Measurements from ENCODE around the gene GNG3. TPM values are rescaled to one million over a fixed set of nuclear protein-coding genes. Genes with fewer than 3 reads are reported as not detected.

Gene GNG3
- polyA plus RNA-seq, 2 of the 4 experiments (the other 2 are of a cell fraction), result not detected

- DNase-seq (ENCODE audit: low read depth in 1 of 2, low spot score in 1 of 2) (no peak), FAIRE-seq (no peak), ATAC-seq (no peak)
- Histone ChIP-seq H3K4me1 (peaks cover 21% of the 10 kb centered on the region), H3K9me3 (no peaks in the 10 kb centered on the region), H3K27ac (peak overlapping the region; percentile 97), H3K4me3 (peak overlapping the region; percentile 78), H3K4me2 (peak overlapping the region; percentile 92)
- TF ChIP-seq POLR2AphosphoS2 (conservative IDR thresholded peaks at IDR 0.05; ENCODE audit: low read length), result no peak
- TF ChIP-seq GATA3 (IDR thresholded peaks at IDR 0.05; ENCODE audit: borderline replicate concordance), result no peak
- no peak for TF ChIP-seq RFX5 (IDR thresholded peaks at IDR 0.05)
- no peak for TF ChIP-seq EHF (CRISPR knock-in tag; IDR thresholded peaks at IDR 0.05)
- WGBS (ENCODE audit: missing lambda C conversion rate), result 1% methylated on average over 7 of the region's 7 CpGs
- ChIA-PET CTCF (interaction anchor here (1.9 to 3.1 kb wide), 2 partner anchors 10 to 18 kb away, joined by 6 to 9 read pairs; partner anchors contain the start of genes BSCL2 and GNG3), POLR2A (interaction anchor here (2.2 to 3.8 kb wide), 5 partner anchors 18 to 60 kb away, joined by 12 to 96 read pairs (median 43); partner anchors contain the start of genes BSCL2, C11orf98, CSKMT and GNG3)
Observed at GRCh38 chr11:62725646-62726045, 18.2 kb downstream of the GNG3 start.

GRCh38 chr11:62726156-62726914 is 18.9 kb downstream of the GNG3 start:
- H3K4me2 ChIP-seq, result peak overlapping the region; percentile 92
- ChIA-PET CTCF (interaction anchor here (1.1 to 3.1 kb wide), 7 partner anchors 15 to 59 kb away, joined by 3 to 15 read pairs (median 4); partner anchors contain the start of genes BSCL2 and GNG3), POLR2A (interaction anchor here (0.6 to 3.8 kb wide), 24 partner anchors 11 to 172 kb away, joined by 3 to 96 read pairs (median 10); partner anchors contain the start of genes B3GAT3, BSCL2, C11orf98 and CSKMT)
- H3K27ac ChIP-seq, result peak overlapping the region; percentile 97
- no peak for TF ChIP-seq BHLHE40 (IDR thresholded peaks at IDR 0.05; ENCODE audit: low read depth, low read length)
- TF ChIP-seq EP300 (IDR thresholded peaks at IDR 0.05), result no peak
- no peak for TF ChIP-seq HEYL (CRISPR knock-in tag; IDR thresholded peaks at IDR 0.05)
- no peak for TF ChIP-seq FOXS1 (CRISPR knock-in tag; IDR thresholded peaks at IDR 0.05)
- no peak for TF ChIP-seq MAZ (IDR thresholded peaks at IDR 0.05; ENCODE audit: borderline replicate concordance, low read depth, low read length)
- no peak for TF ChIP-seq GATA3 (IDR thresholded peaks at IDR 0.05; ENCODE audit: borderline replicate concordance)
- TF ChIP-seq HOXB5 (CRISPR knock-in tag; IDR thresholded peaks at IDR 0.05), result no peak
- TF ChIP-seq RARB (CRISPR knock-in tag; IDR thresholded peaks at IDR 0.05), result no peak
- no peak for TF ChIP-seq MAFK (IDR thresholded peaks at IDR 0.05; ENCODE audit: partially characterized antibody)
- TF ChIP-seq SMC3 (IDR thresholded peaks at IDR 0.05), result no peak
- TF ChIP-seq NFE2L2 (conservative IDR thresholded peaks at IDR 0.05; ENCODE audit: low read length), result no peak
- TF ChIP-seq RCOR1 (IDR thresholded peaks at IDR 0.05; ENCODE audit: low read depth, low read length), result no peak
- no peak for TF ChIP-seq HMGXB4 (CRISPR knock-in tag; IDR thresholded peaks at IDR 0.05; ENCODE audit: borderline replicate concordance)
- no peak for TF ChIP-seq FOSL2 (IDR thresholded peaks at IDR 0.05)
- no peak for TF ChIP-seq FOSL2 (CRISPR knock-in tag; IDR thresholded peaks at IDR 0.05)
- TF ChIP-seq TFCP2L1 (CRISPR knock-in tag; IDR thresholded peaks at IDR 0.05), result no peak
- no peak for TF ChIP-seq EHF (CRISPR knock-in tag; IDR thresholded peaks at IDR 0.05)
- no peak for TF ChIP-seq MYC (IDR thresholded peaks at IDR 0.05; ENCODE audit: borderline replicate concordance, low read length)
- no peak for TF ChIP-seq EHMT2 (IDR thresholded peaks at IDR 0.05; ENCODE audit: low read depth)
- FAIRE-seq (no peak), DNase-seq (ENCODE audit: low read depth in 1 of 2, low spot score in 1 of 2) (no peak), ATAC-seq (no peak)
- 2% methylated on average over 51 of the region's 51 CpGs for WGBS (ENCODE audit: missing lambda C conversion rate)
- no peaks in the 10 kb centered on the region for H3K9me3 ChIP-seq
- peak overlapping the region; percentile 78 for H3K4me3 ChIP-seq
- H3K4me1 ChIP-seq, result peaks cover 21% of the 10 kb centered on the region

- 0% methylated on average over 14 of the region's 37 CpGs for WGBS (ENCODE audit: missing lambda C conversion rate)
- peak overlapping the region; percentile 97 for H3K27ac ChIP-seq
- FAIRE-seq, result no peak
- ChIA-PET CTCF (interaction anchor here (0.9 to 3.1 kb wide), 10 partner anchors 15 to 138 kb away, joined by 3 to 15 read pairs (median 4); partner anchors contain the start of genes BSCL2, GNG3 and ZBTB3), POLR2A (interaction anchor here (0.5 to 3.8 kb wide), 35 partner anchors 8 to 332 kb away, joined by 3 to 96 read pairs (median 7); partner anchors contain the start of genes B3GAT3, BSCL2, C11orf98 and CSKMT)
- no peak; a peak in 1 of 6 replicates for ATAC-seq
- H3K9me3 ChIP-seq, result no peaks in the 10 kb centered on the region
- H3K4me1 ChIP-seq, result peaks cover 21% of the 10 kb centered on the region
- peak overlapping the region; percentile 78 for H3K4me3 ChIP-seq
- H3K4me2 ChIP-seq, result peak overlapping the region; percentile 92
- DNase-seq (ENCODE audit: low read depth in 1 of 2, low spot score in 1 of 2), result no peak
- TF ChIP-seq HDAC2 (IDR thresholded peaks at IDR 0.05) (no peak), ELK1 (IDR thresholded peaks at IDR 0.05; ENCODE audit: low read depth, low read length) (no peak), RFX5 (IDR thresholded peaks at IDR 0.05) (no peak), HOXB13 (CRISPR knock-in tag; IDR thresholded peaks at IDR 0.05; ENCODE audit: low read depth) (no peak), CHD2 (IDR thresholded peaks at IDR 0.05; ENCODE audit: low read length, partially characterized antibody) (no peak), EHF (CRISPR knock-in tag; IDR thresholded peaks at IDR 0.05) (no peak), POLR2AphosphoS2 (conservative IDR thresholded peaks at IDR 0.05; ENCODE audit: low read length) (no peak)
Observed at GRCh38 chr11:62726915-62727164, 19.4 kb downstream of the GNG3 start.

Measured in A549 (cell line).